NT2/D1 (cell line): ENCODE results near the gene SLC25A21.

Experiments
- DNase-seq: peaks from one replicate; pipeline ENCODE4 v3.0.0-alpha.2; 2011; ENCODE audit warnings: low read depth, low spot score
- H3K27me3 ChIP-seq: 2 replicates; pipeline ENCODE4 v1.6.0; 2011; ENCODE audit warnings: mild to moderate bottlenecking; ENCODE audit not compliant: insufficient read length, insufficient read depth
- H3K36me3 ChIP-seq: 2 replicates; pipeline ENCODE4 v1.6.1; 2011; ENCODE audit warnings: mild to moderate bottlenecking, low read length, mixed read lengths; ENCODE audit not compliant: insufficient read depth, insufficient read length
- H3K4me1 ChIP-seq: 2 replicates; pipeline ENCODE4 v1.5.1; 2011; ENCODE audit not compliant: insufficient read depth, insufficient read length
- H3K4me3 ChIP-seq: 2 replicates; pipeline ENCODE4 v1.5.1; 2011; ENCODE audit warnings: low read depth; ENCODE audit not compliant: insufficient read length
- H3K9ac ChIP-seq: 2 replicates; pipeline ENCODE4 v1.6.0; 2011; ENCODE audit warnings: low read depth; ENCODE audit not compliant: insufficient read length
- H3K9me3 ChIP-seq: 2 replicates; pipeline ENCODE4 v1.5.1; 2011; ENCODE audit warnings: mild to moderate bottlenecking, low read length; ENCODE audit not compliant: insufficient read depth
- SUZ12 ChIP-seq: IDR thresholded peaks from 2 replicates; pipeline ENCODE4 v1.6.1; 2011; ENCODE audit not compliant: insufficient read length, insufficient read depth; ENCODE audit errors: extremely low read depth
- YY1 ChIP-seq: IDR thresholded peaks from 2 replicates; pipeline ENCODE4 v1.6.1; 2011; ENCODE audit not compliant: insufficient read length, insufficient read depth
- ZNF274 ChIP-seq: IDR thresholded peaks from 2 replicates; pipeline ENCODE4 v1.6.1; 2011; ENCODE audit warnings: mild to moderate bottlenecking, low read depth, low read length

The SLC25A21 gene

GRCh38 chr14:37035401-37035800, 137.0 kb downstream of the SLC25A21 start:
- Histone ChIP-seq H3K9me3 (no peaks in the 10 kb centered on the region), H3K9ac (no peak overlapping the region), H3K4me1 (no peaks in the 10 kb centered on the region), H3K36me3 (no peaks in the 10 kb centered on the region), H3K27me3 (no peaks in the 10 kb centered on the region), H3K4me3 (no peak overlapping the region)
- no peak for DNase-seq
- TF ChIP-seq YY1 (no peak), SUZ12 (no peak), ZNF274 (no peak)

GRCh38 chr14:37034410-37035285, 137.8 kb downstream of the SLC25A21 start:
- no peak overlapping the region for H3K9ac ChIP-seq
- no peaks in the 10 kb centered on the region for H3K36me3 ChIP-seq
- H3K4me1 ChIP-seq: no peaks in the 10 kb centered on the region
- no peaks in the 10 kb centered on the region for H3K9me3 ChIP-seq
- TF ChIP-seq ZNF274 (no peak), YY1 (no peak), SUZ12 (no peak)
- H3K27me3 ChIP-seq: no peaks in the 10 kb centered on the region
- no peak for DNase-seq
- H3K4me3 ChIP-seq: no peak overlapping the region

- TF ChIP-seq YY1: no peak
- TF ChIP-seq SUZ12: no peak
- no peak for TF ChIP-seq ZNF274
- no peak overlapping the region for H3K4me3 ChIP-seq
- no peak overlapping the region for H3K9ac ChIP-seq
- H3K4me1 ChIP-seq: no peaks in the 10 kb centered on the region
- DNase-seq: no peak
- H3K27me3 ChIP-seq: no peaks in the 10 kb centered on the region
- no peaks in the 10 kb centered on the region for H3K36me3 ChIP-seq
- H3K9me3 ChIP-seq: no peaks in the 10 kb centered on the region
These were observed 139.5 kb downstream of the SLC25A21 start for GRCh38 chr14:37032863-37033262.

GRCh38 chr14:37027188-37027824, 145.1 kb downstream of the SLC25A21 start:
- DNase-seq: no peak
- no peak for TF ChIP-seq YY1
- TF ChIP-seq ZNF274: no peak
- TF ChIP-seq SUZ12: no peak

GRCh38 chr14:37023875-37024565, 148.4 kb downstream of the SLC25A21 start:
- H3K4me3 ChIP-seq: no peak overlapping the region
- no peaks in the 10 kb centered on the region for H3K36me3 ChIP-seq
- DNase-seq: no peak
- H3K9me3 ChIP-seq: no peaks in the 10 kb centered on the region
- H3K9ac ChIP-seq: no peak overlapping the region
- H3K27me3 ChIP-seq: no peaks in the 10 kb centered on the region
- H3K4me1 ChIP-seq: no peaks in the 10 kb centered on the region
- no peak for TF ChIP-seq SUZ12
- no peak for TF ChIP-seq YY1
- no peak for TF ChIP-seq ZNF274

More at GRCh38 chr14:37027188-37027824, 145.1 kb downstream of the SLC25A21 start:
- no peaks in the 10 kb centered on the region for H3K4me1 ChIP-seq
- H3K4me3 ChIP-seq: no peak overlapping the region
- H3K27me3 ChIP-seq: no peaks in the 10 kb centered on the region
- no peaks in the 10 kb centered on the region for H3K9me3 ChIP-seq
- H3K36me3 ChIP-seq: no peaks in the 10 kb centered on the region
- no peak overlapping the region for H3K9ac ChIP-seq

- H3K4me1 ChIP-seq: no peaks in the 10 kb centered on the region
These were observed 151.0 kb downstream of the SLC25A21 start for GRCh38 chr14:37021390-37021789.

GRCh38 chr14:37019488-37019887, 152.9 kb downstream of the SLC25A21 start:
- H3K4me1 ChIP-seq: no peaks in the 10 kb centered on the region
- TF ChIP-seq SUZ12 (no peak), YY1 (no peak), ZNF274 (no peak)
- H3K27me3 ChIP-seq: no peaks in the 10 kb centered on the region
- no peak overlapping the region for H3K9ac ChIP-seq
- H3K9me3 ChIP-seq: no peaks in the 10 kb centered on the region
- H3K36me3 ChIP-seq: no peaks in the 10 kb centered on the region
- DNase-seq: no peak
- H3K4me3 ChIP-seq: no peak overlapping the region

More at GRCh38 chr14:37021390-37021789, 151.0 kb downstream of the SLC25A21 start:
- no peaks in the 10 kb centered on the region for H3K27me3 ChIP-seq
- no peak for DNase-seq
- no peak overlapping the region for H3K4me3 ChIP-seq
- no peaks in the 10 kb centered on the region for H3K36me3 ChIP-seq
- no peak for TF ChIP-seq ZNF274
- TF ChIP-seq YY1: no peak
- no peak for TF ChIP-seq SUZ12
- no peaks in the 10 kb centered on the region for H3K9me3 ChIP-seq
- H3K9ac ChIP-seq: no peak overlapping the region
